ENCODE measurements around the gene DUS2.
"Not testable (repeated sequence)": the region's sequence is repeated elsewhere in the genome, so short reads cannot be mapped to it uniquely, and the experiment has no call there.

Gene DUS2

DNA sequence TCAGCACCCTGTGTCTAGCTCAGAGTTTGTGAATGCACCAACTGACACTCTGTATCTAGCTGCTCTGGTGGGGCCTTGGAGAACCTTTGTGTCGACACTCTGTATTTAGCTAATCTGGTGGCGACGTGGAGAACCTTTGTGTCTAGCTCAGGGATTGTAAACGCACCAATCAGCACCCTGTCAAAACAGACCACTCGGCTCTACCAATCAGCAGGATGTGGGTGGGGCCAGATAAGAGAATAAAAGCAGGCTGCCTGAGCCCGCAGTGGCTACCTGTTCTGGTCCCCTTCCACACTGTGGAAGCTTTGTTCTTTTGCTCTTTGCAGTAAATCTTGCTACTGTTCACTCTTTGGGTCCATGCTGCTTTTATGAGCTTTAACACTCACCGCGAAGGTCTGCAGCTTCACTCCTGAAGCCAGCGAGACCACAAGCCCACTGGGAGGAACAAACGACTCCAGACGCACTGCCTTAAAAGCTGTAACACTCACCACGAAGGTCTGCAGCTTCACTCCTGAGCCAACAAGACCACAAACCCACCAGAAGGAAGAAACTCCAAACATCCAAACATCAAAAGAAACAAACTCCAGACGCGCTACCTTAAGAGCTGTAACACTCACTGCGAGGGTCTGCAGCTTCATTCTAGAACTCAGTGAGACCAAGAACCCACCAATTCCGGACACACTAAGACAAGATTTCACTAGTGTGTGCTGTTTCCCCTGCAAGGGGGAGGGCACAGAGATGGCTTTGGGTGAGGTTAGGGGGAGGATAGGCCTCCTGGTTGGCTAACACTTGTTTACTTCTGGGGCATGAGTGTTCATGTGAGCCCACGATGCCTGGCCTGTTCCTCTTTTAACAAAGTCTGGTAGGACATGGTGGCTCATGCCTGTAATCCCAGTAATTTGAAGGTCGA, 24.1 kb upstream of the DUS2 start, which contains the start of gene DPEP2:
Gene DPEP2 (minus strand): TSS at position 706 of the 910 bp plus-strand sequence. CDS start 6,272 bp downstream, outside the sequence.
- DNase-seq (ENCODE audit: low read depth): not testable (repeated sequence)

DNA sequence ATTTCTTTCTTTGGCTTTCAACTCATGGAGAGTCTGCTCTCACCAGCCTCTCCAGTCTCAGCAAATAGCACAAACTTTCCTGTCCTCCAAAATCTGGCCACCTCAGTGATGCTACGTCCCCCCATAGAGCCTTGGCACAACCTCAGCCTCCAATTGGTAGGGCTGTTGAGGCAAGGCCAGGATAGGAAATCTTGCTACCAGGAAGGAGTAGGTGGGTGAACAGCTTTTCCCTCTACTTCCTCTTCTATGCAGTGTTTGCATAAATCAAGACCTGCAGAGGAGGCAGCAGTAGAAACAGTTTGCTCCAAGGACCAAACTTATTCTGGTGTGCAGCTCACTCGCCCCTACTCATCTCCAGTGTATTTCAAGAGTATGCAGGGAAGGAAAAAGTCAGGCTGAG, 23.1 kb upstream of the DUS2 start:
- no peak for DNase-seq (ENCODE audit: low read depth)

DNA sequence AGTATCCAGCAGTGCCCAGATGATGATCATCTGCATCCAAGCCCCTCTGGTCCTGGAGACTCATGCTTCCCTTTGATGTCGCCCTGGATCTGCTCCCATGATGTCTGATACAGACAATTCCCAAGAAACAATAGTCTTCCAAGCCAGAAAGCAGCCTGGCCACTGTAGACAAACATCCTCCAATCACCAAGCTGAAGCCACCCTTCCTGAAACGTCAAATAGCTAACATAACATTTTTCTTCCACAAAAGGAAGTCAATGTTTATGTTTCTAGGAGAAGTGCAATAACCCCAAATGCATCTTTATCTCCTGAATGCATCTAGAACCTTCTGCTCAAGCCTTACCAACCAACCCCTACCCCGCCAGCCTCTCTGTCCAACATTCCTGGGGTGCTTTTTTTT, 22.6 kb upstream of the DUS2 start:
- DNase-seq (ENCODE audit: low read depth): peak; percentile 57

DNA sequence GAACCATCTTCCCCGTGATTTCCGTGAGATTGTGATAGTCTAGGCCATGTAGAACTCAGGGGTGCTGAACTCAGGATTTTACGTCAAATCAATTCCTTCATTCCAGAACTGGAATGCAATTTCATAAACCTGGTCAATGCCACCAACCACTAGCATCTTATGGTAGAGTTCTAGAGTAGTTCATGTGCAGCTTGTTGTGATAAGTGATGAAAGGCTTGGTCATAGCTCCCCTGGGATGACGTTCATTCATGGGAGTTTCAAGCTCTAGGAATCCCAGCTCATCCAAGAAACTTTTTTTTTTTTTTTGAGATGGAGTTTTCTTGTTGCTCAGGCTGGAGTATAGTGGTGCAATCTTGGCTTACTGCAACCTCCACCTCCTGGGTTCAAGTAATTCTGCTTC, 20.1 kb upstream of the DUS2 start:
- peak; percentile 20 for DNase-seq (ENCODE audit: low read depth)

DNA sequence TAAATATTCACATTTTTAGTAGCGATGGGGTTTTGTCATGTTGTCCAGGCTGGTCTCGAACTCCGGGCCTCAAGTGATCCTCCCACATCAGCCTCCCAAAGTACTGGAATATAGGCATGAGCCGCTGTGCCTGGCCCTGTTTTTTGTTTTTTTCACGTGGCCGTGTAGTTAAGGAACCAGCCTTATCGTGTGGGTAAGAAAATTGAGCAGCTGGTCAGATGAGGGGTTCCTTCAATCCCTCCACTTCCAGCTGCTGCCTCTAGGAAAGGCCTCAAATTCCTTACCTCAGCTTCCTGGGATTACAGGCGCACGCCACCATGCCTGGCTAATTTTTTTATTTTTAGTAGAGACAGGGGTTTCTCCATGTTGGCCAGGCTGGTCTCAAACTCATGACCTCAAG, 17.9 kb upstream of the DUS2 start:
- no peak for DNase-seq (ENCODE audit: low read depth)

DNA sequence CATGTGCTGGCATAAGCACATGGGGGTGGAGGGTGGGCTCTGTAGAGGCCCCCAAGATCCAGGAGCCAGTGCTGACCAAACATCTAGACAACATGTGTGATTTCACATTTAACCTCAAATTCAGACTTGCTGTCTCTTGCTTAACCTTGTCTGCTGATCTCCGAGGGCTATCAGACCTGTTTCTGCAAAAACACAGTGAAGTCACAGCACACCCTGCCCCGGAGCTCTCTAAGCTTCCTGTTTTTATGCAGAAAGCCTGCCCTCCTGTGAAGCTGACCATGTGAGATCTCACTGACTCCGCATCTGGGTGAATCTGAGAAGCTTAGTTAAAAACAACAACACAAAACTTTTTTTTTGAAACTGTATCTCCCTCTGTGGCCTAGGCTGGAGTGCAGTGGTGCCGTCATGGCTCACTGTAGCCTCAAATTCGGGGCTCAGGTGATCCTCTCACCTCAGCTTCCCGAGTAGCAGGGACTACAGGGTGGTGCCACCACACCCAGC, 17.2 kb upstream of the DUS2 start:
- DNase-seq (ENCODE audit: low read depth): no peak

DNA sequence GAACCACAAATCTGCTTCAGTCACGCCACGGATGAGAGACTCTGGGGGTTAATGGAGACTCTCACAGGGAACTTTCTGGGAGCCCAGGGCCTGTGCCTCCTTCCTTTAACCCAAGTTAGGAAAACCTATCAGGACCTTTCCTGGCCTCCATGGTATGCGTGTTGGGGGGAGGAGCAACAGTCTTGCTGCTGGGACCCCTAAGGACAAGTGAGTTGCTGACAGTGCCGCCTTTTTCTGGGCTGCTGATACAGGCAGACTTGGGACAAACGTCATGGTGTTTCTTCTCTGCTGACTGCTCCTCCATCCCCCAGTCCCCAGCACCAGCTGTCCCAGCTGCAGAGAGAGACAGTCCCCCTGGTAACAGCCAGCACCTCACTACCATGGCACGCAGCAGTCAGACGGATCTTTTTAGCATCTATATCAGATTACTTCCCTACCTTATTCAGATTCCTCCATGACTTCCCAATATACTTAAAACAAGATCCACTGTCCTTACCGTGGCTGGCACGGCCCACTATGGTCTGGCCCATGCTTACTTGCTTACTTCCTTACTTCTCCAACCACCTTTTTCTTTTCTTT, 13.8 kb upstream of the DUS2 start:
- DNase-seq (ENCODE audit: low read depth): no peak

DNA sequence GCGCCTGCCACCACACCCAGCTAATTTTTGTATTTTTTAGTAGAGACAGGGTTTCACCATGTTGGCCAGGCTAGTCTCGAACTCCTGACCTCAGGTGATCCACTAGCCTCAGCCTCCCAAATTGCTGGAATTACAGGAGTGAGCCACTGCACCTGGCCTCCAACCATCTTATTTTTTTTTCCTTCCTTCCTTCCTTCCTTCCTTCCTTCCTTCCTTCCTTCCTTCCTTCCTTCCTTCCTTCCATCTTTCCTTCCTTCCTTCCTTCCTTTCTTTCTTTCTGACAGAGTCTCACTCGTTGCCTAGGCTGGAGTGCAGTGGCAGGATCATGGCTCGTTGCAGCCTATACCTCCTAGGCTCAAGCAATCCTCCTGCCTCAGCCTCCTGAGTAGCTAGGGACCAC, 13.2 kb upstream of the DUS2 start:
- not testable (repeated sequence) for DNase-seq (ENCODE audit: low read depth)

DNA sequence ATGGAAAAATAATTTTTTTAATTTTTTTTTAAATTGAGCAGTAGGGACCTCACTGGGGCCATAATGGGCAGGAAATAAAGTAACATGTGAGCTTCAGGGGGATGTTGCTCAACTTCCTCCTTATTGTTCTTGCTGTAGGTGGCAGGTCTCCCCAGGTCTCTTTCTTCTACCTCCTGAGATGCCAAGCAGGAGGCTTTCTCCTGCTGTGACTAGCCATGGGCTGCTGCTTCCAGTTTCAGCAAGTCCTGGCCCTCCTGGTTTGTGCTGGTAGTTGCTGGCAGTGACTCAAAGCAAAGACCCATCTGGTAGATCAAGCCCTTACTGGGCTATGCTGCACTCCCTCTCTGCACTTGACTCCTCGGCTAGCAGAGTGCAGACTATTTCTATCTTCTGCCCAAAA, 9.6 kb upstream of the DUS2 start:
- no peak for DNase-seq (ENCODE audit: low read depth)

DNA sequence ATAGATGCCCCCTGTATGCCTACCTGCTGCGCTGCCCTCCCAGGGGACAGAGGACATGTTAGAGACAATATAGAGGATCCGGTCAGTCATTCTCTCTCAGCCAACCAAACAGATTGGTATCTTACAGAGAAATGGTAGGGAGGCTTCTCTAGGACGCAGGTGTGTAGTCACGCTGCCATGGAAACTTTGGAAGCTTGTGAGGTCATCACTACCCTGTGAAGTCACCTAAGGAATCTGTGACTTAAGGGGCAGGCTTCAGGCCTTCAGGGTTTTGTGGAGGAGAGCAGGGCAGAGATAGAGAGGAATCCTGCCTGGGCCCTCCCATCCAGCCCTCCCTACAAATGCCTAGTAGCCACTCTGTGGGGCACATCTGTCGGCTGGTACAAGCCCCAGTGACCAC, 7.4 kb upstream of the DUS2 start, which contains the start of gene DPEP2NB:
Gene DPEP2NB (minus strand): TSS at position 231 of the 400 bp plus-strand sequence. CDS start 141 bp downstream, at position 90.
- no peak for DNase-seq (ENCODE audit: low read depth)

DNA sequence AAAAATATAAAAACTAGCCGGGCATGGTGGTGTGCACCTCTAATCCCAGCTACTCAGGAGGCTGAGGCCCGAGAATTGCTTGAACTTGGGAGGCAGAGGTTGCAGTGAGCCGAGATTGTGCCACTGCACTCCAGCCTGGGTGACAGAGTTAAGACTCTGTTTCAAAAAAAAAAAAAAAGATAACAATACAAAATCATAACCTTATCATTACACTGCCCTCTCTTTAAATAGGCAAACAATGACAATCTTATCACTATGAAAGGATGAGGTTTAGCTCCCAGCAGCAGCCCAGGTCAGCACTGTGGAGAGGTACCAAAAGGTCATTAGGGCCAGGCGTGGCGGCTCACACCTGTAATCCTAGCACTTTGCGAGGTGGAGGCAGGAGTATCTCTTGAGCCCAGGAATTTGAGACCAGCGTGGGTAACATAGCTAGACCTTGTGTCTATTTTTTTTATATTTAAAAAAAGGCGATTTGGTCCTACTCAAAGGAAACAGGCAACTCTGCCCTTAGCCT, 3.9 kb upstream of the DUS2 start:
- DNase-seq (ENCODE audit: low read depth): no peak

DNA sequence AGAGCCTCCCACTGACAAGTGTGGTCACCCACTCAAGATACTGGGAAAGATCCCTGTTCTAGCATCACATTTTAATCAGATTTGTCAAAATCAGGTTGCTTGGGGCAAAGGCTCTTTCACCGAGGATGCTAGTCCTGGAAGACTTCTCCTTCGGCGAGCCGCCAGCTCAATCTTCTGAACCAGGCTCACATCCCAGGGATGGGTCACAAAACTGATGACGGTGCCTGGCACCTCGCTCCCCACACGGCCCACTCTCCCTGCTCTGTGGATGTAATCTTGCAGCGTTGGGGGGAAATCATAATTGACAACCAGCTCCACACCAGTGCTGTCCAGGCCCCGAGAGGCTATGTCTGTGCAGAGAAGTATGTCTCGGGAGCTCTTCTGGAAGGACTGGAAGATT, 1.6 kb upstream of the DUS2 start:
- no peak for DNase-seq (ENCODE audit: low read depth)

DNA sequence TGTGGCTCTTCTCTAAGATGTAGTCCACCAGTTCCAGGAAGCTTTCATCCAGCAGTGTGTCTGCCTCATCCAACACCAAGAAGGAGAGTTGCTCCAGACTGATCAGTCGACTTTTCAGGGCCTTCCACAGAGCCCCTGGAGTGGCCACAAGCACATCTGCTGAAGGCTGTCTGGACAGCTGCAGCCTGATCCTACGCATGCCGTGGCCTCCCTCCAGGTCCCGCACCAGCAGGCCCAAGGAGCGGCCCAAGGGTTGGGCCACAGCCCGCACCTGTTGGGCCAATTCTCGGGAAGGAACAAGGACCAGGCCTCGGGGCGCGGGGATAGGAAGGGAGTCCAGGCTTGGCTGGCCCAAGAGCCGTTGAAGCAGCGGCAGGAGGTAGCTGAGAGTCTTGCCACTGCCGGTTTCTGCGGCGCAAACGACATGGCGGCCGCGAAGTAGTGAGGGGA, 781 bp upstream of the DUS2 start:
- no peak for DNase-seq (ENCODE audit: low read depth)

DNA sequence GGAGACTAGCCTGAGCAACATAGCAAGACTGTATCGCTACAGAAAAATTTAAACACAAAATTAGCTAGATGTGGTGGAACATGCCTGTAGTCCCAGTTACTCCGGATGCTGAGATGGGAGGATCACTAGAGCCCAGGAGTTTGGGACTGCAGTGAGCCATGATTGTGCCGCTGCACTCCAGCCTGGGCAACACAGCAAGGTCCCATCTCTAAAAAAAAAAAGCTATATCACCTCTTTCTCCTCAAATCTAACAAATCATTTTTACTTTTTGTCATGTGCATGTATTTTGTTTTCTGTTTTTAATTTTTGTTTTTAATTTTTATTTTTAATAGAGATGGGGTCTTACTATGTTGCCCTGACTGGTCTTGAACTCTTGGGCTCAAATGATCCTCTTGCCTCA, 5.9 kb downstream of the DUS2 start:
- no peak for DNase-seq (ENCODE audit: low read depth)

DNA sequence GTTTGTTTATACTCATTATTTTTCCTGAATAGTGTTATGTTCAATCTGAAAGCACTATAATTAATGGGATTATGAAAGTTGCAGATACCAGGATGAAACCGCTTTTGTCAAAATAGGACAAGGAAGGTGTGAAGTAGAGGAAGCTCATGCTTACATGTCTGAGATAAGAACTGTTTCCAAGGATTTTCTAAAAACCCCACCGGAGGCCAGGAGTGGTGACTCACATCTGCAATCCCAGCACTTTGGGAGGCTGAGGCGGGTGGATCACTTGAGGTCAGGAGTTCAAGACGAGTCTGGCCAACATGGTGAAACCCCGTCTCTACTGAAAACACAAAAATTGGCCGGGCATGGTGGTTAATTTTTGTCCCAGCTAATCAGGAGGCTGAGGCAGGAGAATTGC, 7.0 kb downstream of the DUS2 start:
- DNase-seq (ENCODE audit: low read depth): peak; percentile 61

DNA sequence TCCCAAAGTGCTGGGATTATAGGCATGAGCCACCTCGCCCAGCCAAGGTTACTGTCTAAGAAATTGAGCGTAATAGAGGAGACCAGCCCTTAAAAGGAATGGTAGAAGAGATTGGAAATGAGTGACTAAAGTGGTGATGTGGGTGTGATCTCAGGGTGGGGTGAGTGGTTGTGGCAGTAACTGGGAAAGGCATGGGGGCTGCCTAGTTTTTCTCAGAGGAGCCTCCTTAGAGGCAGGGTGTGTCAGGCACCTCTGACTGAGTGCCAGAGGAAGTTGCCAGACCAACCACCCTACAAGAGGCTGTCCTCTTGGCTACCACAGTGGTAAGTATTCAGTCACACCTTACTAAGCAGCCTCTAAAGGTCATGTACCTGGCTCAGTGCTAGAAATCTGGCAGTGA, 8.9 kb downstream of the DUS2 start:
- DNase-seq (ENCODE audit: low read depth): peak; percentile 38

DNA sequence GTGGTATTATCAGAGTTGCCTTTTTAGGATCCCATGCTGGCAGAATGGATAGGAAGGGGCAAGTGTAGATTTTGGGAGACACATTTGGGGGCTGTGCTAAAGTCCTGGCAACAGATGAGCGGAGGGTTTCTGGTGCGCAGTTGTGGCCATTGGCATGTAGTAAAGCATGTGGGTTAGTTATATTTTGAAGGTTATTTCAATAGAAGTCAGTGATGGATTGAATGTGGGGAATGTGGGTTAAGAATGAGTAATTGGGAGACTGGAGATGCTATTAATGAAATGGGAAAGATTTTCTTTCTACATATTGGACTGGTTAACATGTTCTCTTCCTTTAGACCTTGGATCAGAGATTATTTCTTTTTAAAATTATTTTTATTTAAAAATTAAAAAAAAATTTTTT, 10.0 kb downstream of the DUS2 start:
- peak; percentile 32 for DNase-seq (ENCODE audit: low read depth)

DNA sequence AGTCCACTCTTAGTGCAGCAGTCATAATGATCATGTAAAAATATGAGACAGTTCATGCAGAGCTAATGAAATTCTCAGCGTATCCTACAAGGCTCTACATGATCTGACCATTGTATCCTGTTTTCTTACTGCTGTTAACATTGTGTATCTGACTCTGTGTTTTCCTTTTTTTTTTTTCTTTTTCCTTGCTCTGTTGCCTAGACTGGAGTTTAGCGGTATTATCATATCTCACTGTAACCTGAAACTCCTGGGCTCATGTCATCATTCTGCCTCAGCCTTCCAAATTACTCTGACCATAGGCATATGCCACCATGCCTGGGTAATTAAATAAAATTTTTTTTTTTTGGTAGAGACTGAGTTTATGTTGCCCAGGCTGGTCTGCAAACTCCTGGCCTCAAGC, 12.1 kb downstream of the DUS2 start:
- no peak for DNase-seq (ENCODE audit: low read depth)

DNA sequence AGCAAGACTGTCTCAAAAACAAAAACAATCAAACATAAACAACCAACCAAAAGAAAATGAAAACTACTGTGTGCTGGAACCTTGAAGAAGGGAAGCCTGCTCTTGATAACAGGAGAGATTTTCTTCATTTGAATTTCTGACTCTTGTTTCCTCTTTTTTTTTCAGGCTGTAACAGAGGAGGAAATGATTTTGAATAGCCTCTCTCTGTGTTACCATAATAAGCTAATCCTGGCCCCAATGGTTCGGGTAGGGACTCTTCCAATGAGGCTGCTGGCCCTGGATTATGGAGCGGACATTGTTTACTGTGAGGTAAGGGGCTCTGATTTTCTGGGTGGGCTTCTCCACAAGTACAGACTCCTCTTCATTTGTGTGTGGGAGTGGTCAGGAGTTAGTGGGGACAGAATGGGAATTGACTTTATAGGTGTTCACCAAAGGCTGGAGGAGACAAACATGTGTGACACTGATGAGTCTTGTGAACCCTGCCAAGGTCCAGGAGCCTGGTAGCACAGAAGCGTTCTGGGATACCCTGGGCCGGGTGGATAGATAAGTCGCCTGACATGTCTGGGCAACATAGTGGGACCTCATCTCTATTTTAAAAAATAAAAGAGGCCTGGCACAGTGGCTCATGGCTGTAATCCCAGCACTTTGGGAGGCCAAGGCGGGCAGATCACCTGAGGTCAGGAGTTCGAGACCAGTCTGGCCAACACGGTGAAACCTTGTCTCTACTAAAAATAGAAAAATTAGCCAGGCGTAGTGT, 14.9 kb downstream of the DUS2 start:
- DNase-seq (ENCODE audit: low read depth): no peak

DNA sequence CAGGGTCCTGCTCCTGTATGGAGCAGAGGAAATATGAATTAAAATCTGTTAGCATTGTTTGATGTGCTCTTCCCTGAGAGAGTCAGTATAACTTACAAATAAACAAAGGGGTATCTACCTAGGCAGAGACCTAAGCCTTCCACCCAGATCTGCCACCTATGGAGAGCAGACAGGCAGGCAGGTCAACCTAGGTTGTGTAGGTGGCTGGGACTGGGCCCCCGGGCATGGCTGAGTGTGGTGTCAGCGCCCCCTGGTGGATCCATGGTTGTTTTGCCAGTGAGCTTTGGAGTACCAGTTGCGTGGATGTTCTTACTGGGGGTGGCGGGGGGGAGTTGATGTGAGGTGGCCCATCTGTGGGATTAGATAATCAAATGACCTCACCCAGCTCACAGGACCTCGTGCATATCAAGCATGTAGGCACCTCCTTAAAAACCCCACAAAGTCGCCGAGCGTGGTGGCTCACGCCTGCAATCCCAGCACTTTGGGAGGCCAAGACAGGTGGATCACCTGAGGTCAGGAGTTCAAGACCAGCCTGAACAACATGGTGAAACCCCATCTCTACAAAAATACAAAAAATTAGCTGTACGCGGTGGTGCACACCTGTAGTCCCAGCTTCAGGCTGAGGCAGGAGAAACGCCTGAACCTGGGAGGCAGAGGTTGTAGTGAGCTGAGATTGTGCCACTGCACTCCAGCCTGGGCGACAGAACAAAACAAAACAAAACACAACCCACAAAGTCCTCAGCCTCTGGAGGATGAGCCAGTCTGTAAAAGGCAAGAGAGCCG, 17.6 kb downstream of the DUS2 start:
- DNase-seq (ENCODE audit: low read depth): peak; percentile 66

DNA sequence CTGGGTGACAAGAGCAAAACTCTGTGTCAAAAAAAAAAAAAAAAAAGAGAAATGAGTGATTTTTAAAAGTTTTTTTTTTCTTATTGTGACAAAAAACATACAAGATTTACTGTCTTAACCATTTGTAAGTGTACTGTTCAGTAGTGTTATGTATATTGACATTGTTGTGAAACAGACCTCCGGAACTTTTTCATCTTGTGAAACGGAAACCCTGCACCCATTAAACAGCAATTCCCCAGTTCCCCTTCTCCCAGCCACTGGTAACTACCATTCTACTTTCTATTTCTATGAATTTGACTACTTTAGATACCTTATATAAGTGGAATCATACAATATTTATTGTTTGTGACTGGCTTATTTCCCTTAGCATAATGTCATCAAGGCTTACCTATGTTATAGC, 18.7 kb downstream of the DUS2 start:
- no peak for DNase-seq (ENCODE audit: low read depth)
